Keratinocyte (primary cell): ENCODE results near the gene LPO. TPM values are rescaled to one million over a fixed set of nuclear protein-coding genes. Genes with fewer than 3 reads are reported as not detected.

Experiments
- DNase-seq: peaks from one replicate; pipeline ENCODE4 v3.0.0-alpha.2; 2011; ENCODE audit warnings: low read depth, missing footprints, low spot score
- FAIRE-seq: peaks from 2 replicates; lab custom pipeline; 2011; peaks lifted over from hg19 to GRCh38; lab: Jason Lieb, UNC
- H2AFZ ChIP-seq: 2 replicates; pipeline ENCODE4 v1.6.0; 2012; ENCODE audit warnings: low read length, control low read depth, inconsistent platforms; ENCODE audit not compliant: control insufficient read depth
- H3K27ac ChIP-seq: 2 replicates; pipeline ENCODE4 v1.5.1; 2011; ENCODE audit warnings: low read length; ENCODE audit not compliant: control insufficient read depth, insufficient read depth
- H3K27me3 ChIP-seq: 3 replicates; pipeline ENCODE4 v1.6.0; 2011; ENCODE audit warnings: low read length; ENCODE audit not compliant: control insufficient read depth, insufficient read depth; ENCODE audit errors: extremely low read depth
- H3K36me3 ChIP-seq, 2 experiments: 2 replicates in 1 of 2; 3 replicates in 1 of 2; pipeline ENCODE4 v1.5.1; 2011; ENCODE audit warnings: low read length in 2 of 2, mild to moderate bottlenecking in 1 of 2; ENCODE audit not compliant: control insufficient read depth in 2 of 2, insufficient read depth in 2 of 2; ENCODE audit errors: extremely low read depth in 1 of 2
- H3K4me1 ChIP-seq: 3 replicates; pipeline ENCODE4 v1.5.1; 2011; ENCODE audit warnings: low read length; ENCODE audit not compliant: control insufficient read depth, insufficient read depth; ENCODE audit errors: extremely low read depth
- H3K4me2 ChIP-seq: 3 replicates; pipeline ENCODE4 v1.6.0; 2011; ENCODE audit warnings: low read depth, low read length; ENCODE audit not compliant: control insufficient read depth, insufficient read depth; ENCODE audit errors: extremely low read depth
- H3K4me3 ChIP-seq, 3 experiments: fragments of 200-600 bp in 1 of 3; sonication (generic) in 1 of 3; 2 replicates in 2 of 3; 3 replicates in 1 of 3; pipeline ENCODE4 v1.5.1; 2011 to 2016; ENCODE audit warnings: low read length in 3 of 3, mild to moderate bottlenecking in 3 of 3, control low read depth in 2 of 3, inconsistent platforms in 1 of 3, low read depth in 1 of 3, mixed read lengths in 1 of 3, mixed run types in 1 of 3, moderate library complexity in 1 of 3; ENCODE audit not compliant: control insufficient read depth in 2 of 3, insufficient read depth in 2 of 3; ENCODE audit errors: extremely low read depth in 1 of 3
- H3K79me2 ChIP-seq: 2 replicates; pipeline ENCODE4 v1.6.0; 2012; ENCODE audit warnings: low read length; ENCODE audit not compliant: control insufficient read depth, insufficient read depth
- H3K9ac ChIP-seq: 3 replicates; pipeline ENCODE4 v1.6.0; 2011; ENCODE audit warnings: low read length; ENCODE audit not compliant: control insufficient read depth, insufficient read depth; ENCODE audit errors: extremely low read depth
- H3K9me1 ChIP-seq: 3 replicates; pipeline ENCODE4 v1.6.0; 2011; ENCODE audit warnings: low read length; ENCODE audit not compliant: control insufficient read depth, insufficient read depth; ENCODE audit errors: extremely low read depth
- H3K9me3 ChIP-seq: 2 replicates; pipeline ENCODE4 v1.5.1; 2012; ENCODE audit warnings: low read depth, low read length; ENCODE audit not compliant: control insufficient read depth
- H4K20me1 ChIP-seq: 3 replicates; pipeline ENCODE4 v1.6.0; 2011; ENCODE audit warnings: low read length; ENCODE audit not compliant: control insufficient read depth, insufficient read depth; ENCODE audit errors: extremely low read depth
- CTCF ChIP-seq, 3 experiments: IDR thresholded peaks in 1 of 3; conservative IDR thresholded peaks in 1 of 3; optimal IDR thresholded peaks in 1 of 3; 2 replicates in 2 of 3; 3 replicates in 1 of 3; pipeline versions ENCODE3 to v1.5.1; 2011; ENCODE audit warnings: low read length in 3 of 3, mild to moderate bottlenecking in 3 of 3, moderate library complexity in 2 of 3, control low read depth in 1 of 3, inconsistent platforms in 1 of 3; ENCODE audit not compliant: insufficient read depth in 2 of 3; ENCODE audit errors: extremely low read depth in 1 of 3
- EZH2 ChIP-seq: IDR thresholded peaks from one replicate; pipeline ENCODE4 v1.6.1; 2012; ENCODE audit warnings: inconsistent platforms, mild to moderate bottlenecking, low read length, moderate library complexity
- dilution Hi-C: fragments of 300-500 bp; cut with MboI; formaldehyde crosslinking; loops from one replicate; pipeline ENCODE4 v1.7.0; 2020; ENCODE audit warnings: low sequenced_read_pairs; ENCODE audit not compliant: extremely low pct_ligation_motif_present
- polyA plus RNA-seq, 5 experiments: library from polyadenylated mRNA; depleted of rRNA in 3 of 5; stranded (reverse) in 3 of 5; stranded (forward) in 1 of 5; unstranded in 1 of 5; fragments of >200 nt; gene quantifications; 1 replicate in 1 of 5; 2 replicates in 3 of 5; 3 replicates in 1 of 5; pipeline versions ENCODE4 v1.2.1 to v1.2.3, GENCODE V29; 2011 to 2012; ENCODE audit warnings: missing spikeins in 2 of 5, low read depth in 1 of 5, low replicate concordance in 1 of 5

LPO gene
- polyA plus RNA-seq, 1 donor (not counting 4 experiments of a cell fraction or from before 2014, with no cell fraction given): not detected

- Histone ChIP-seq H3K79me2 (no peaks in the 10 kb centered on the region), H3K4me3 (no peak overlapping the region), H3K4me1 (no peaks in the 10 kb centered on the region), H3K9ac (no peak overlapping the region), H3K4me2 (no peak overlapping the region), H4K20me1 (no peaks in the 10 kb centered on the region), H2AFZ (no peak overlapping the region), H3K36me3 (no peaks in the 10 kb centered on the region), H3K27me3 (peaks cover 4% of the 10 kb centered on the region), H3K27ac (no peak overlapping the region), H3K9me3 (no peaks in the 10 kb centered on the region), H3K9me1 (no peaks in the 10 kb centered on the region)
- dilution Hi-C loops: no loop called here
- FAIRE-seq (no peak), DNase-seq (no peak)
- no peak for TF ChIP-seq CTCF (optimal IDR thresholded peaks at IDR 0.05 in 1 of 3, IDR thresholded peaks at IDR 0.05 in 1 of 3, conservative IDR thresholded peaks at IDR 0.05 in 1 of 3; ENCODE audit: extremely low read depth in 1 of 3, insufficient read depth in 2 of 3, low read length in 3 of 3)
Measured at GRCh38 chr17:58272367-58273280, 34.2 kb downstream of the LPO start.

GRCh38 chr17:58273453-58274104, 35.2 kb downstream of the LPO start:
- no peak for FAIRE-seq
- no peaks in the 10 kb centered on the region for H4K20me1 ChIP-seq

More at GRCh38 chr17:58273453-58274104, 35.2 kb downstream of the LPO start:
- no peak overlapping the region for H3K9ac ChIP-seq
- H3K4me1 ChIP-seq: no peaks in the 10 kb centered on the region
- H3K27ac ChIP-seq: no peak overlapping the region
- H3K9me1 ChIP-seq: no peaks in the 10 kb centered on the region
- H3K4me3 ChIP-seq: no peak overlapping the region
- no peak overlapping the region for H3K4me2 ChIP-seq
- no peaks in the 10 kb centered on the region for H3K36me3 ChIP-seq
- no peaks in the 10 kb centered on the region for H3K9me3 ChIP-seq
- DNase-seq: no peak
- no peaks in the 10 kb centered on the region for H3K79me2 ChIP-seq
- peaks cover 12% of the 10 kb centered on the region for H3K27me3 ChIP-seq
- dilution Hi-C loops: no loop called here
- H2AFZ ChIP-seq: no peak overlapping the region
- no peak for TF ChIP-seq EZH2
- TF ChIP-seq CTCF (optimal IDR thresholded peaks at IDR 0.05 in 1 of 3, IDR thresholded peaks at IDR 0.05 in 1 of 3, conservative IDR thresholded peaks at IDR 0.05 in 1 of 3; ENCODE audit: extremely low read depth in 1 of 3, insufficient read depth in 2 of 3, low read length in 3 of 3): no peak
